ENCODE data around the gene ANAPC15.

DNA sequence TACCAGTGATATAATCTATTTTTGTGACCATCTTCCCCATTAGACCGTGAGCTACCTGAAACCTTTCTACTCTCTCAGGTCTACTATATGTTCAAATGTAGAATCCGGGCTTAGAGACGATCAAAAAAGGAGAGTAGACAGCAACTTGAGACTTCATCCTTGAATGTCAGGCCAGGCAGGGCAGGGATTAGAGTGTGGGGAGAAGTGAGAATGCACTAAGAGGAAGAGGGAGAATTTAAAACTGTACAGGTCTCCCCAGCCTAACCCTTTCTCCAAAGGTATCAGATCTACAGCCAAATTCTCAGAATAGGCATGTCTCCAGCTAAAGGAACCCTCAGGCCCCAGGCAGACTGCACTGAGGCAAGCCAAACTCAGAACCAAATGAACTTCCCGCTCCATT, 10.3 kb downstream of the ANAPC15 start:
- TF ChIP-seq, protein P1, sequence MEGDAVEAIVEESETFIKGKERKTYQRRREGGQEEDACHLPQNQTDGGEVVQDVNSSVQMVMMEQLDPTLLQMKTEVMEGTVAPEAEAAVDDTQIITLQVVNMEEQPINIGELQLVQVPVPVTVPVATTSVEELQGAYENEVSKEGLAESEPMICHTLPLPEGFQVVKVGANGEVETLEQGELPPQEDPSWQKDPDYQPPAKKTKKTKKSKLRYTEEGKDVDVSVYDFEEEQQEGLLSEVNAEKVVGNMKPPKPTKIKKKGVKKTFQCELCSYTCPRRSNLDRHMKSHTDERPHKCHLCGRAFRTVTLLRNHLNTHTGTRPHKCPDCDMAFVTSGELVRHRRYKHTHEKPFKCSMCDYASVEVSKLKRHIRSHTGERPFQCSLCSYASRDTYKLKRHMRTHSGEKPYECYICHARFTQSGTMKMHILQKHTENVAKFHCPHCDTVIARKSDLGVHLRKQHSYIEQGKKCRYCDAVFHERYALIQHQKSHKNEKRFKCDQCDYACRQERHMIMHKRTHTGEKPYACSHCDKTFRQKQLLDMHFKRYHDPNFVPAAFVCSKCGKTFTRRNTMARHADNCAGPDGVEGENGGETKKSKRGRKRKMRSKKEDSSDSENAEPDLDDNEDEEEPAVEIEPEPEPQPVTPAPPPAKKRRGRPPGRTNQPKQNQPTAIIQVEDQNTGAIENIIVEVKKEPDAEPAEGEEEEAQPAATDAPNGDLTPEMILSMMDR (IDR thresholded peaks at IDR 0.05): no peak
- TF ChIP-seq POLR2A (IDR thresholded peaks at IDR 0.05): no peak

Data from upper lobe of left lung (tissue), 4 donors.